HepG2 (cell line): ENCODE data around the gene CD58. TPM values are rescaled to one million over a fixed set of nuclear protein-coding genes. Genes with fewer than 3 reads are reported as not detected.

Experiments
- NCOA2 ChIP-seq: sonication (generic); formaldehyde crosslinking; IDR thresholded peaks from 2 replicates; pipeline ENCODE4 v1.8.0; 2022; ENCODE audit warnings: inconsistent platforms
- NFKB2 ChIP-seq: sonication (generic); formaldehyde crosslinking; IDR thresholded peaks from 2 replicates; pipeline ENCODE4 v1.4.0; 2020; ENCODE audit warnings: missing genetic modification reagents, borderline replicate concordance
- NFKBIZ ChIP-seq: IDR thresholded peaks from 2 replicates; pipeline ENCODE4 v1.6.1; 2018; ENCODE audit warnings: missing genetic modification reagents, missing compliant biosample characterization
- ONECUT2 ChIP-seq: sonication (generic); formaldehyde crosslinking; IDR thresholded peaks from 2 replicates; pipeline ENCODE4 v1.4.0; 2020; ENCODE audit warnings: missing genetic modification reagents
- RBAK ChIP-seq: sonication (generic); formaldehyde crosslinking; IDR thresholded peaks from 2 replicates; pipeline ENCODE4 v1.5.1; 2020; ENCODE audit warnings: mild to moderate bottlenecking, missing genetic modification reagents
- REXO4 ChIP-seq: sonication (generic); formaldehyde crosslinking; IDR thresholded peaks from 2 replicates; pipeline ENCODE4 v1.8.0; 2022; ENCODE audit warnings: missing genetic modification reagents, mild to moderate bottlenecking, borderline replicate concordance
- RFX1 ChIP-seq: fragments of 450-650 bp; IDR thresholded peaks from 2 replicates; pipeline ENCODE4 v1.6.1; 2017
- SALL1 ChIP-seq: sonication (generic); formaldehyde crosslinking; IDR thresholded peaks from 2 replicates; pipeline ENCODE4 v1.8.0; 2022; ENCODE audit warnings: mild to moderate bottlenecking, missing genetic modification reagents
- SAP130 ChIP-seq: IDR thresholded peaks from 2 replicates; pipeline ENCODE4 v1.6.1; 2016; ENCODE audit warnings: low read depth
- ZBTB20 ChIP-seq: sonication (generic); formaldehyde crosslinking; IDR thresholded peaks from 2 replicates; pipeline ENCODE4 v1.8.1; 2023; ENCODE audit warnings: missing genetic modification reagents, low read depth, mild to moderate bottlenecking, borderline replicate concordance
- ZFP36 ChIP-seq: fragments of 150-350 bp; IDR thresholded peaks from 2 replicates; pipeline ENCODE4 v1.6.1; 2018; ENCODE audit warnings: borderline replicate concordance, low read length, low read depth; ENCODE audit not compliant: partially characterized antibody
- ZNF124 ChIP-seq: sonication (generic); formaldehyde crosslinking; IDR thresholded peaks from 2 replicates; pipeline ENCODE4 v1.4.0; 2020; ENCODE audit warnings: missing genetic modification reagents
- ZNF784 ChIP-seq: sonication (generic); formaldehyde crosslinking; IDR thresholded peaks from 2 replicates; pipeline ENCODE4 v1.5.1; 2020; ENCODE audit warnings: missing genetic modification reagents, mild to moderate bottlenecking, borderline replicate concordance
- polyA plus RNA-seq, 8 experiments: library from polyadenylated mRNA; depleted of rRNA in 3 of 8; stranded (reverse) in 7 of 8; unstranded in 1 of 8; fragments of >200 nt; fragmentation: Illumina TruSeq in 4 of 8; extraction: Trizol in 4 of 8; gene quantifications; 2 replicates each; pipeline versions ENCODE4 v1.2.1 to v1.2.3, GENCODE V29; 2011 to 2016; ENCODE audit warnings: low read depth in 4 of 8, missing spikeins in 1 of 8, mixed read lengths in 1 of 8; ENCODE audit not compliant: insufficient read depth in 1 of 8
- total RNA-seq, 5 experiments: library from RNA; depleted of rRNA; stranded (reverse); fragments of >200 nt; fragmentation: Illumina TruSeq; extraction: Trizol; gene quantifications; 2 replicates each; pipeline ENCODE4 v1.2.3, GENCODE V29; 2016; ENCODE audit warnings: low read depth in 1 of 5
- TF ChIP-seq, protein P1 (sequence below): sonication (generic); formaldehyde crosslinking; IDR thresholded peaks from 2 replicates; pipeline ENCODE4 v1.4.0; 2020; ENCODE audit warnings: mild to moderate bottlenecking, missing genetic modification reagents, borderline replicate concordance
- TF ChIP-seq, protein P2 (sequence below): sonication (generic); formaldehyde crosslinking; IDR thresholded peaks from 2 replicates; pipeline ENCODE4 v1.8.1; 2022; ENCODE audit warnings: mild to moderate bottlenecking, missing genetic modification reagents
- TF ChIP-seq, protein P3 (sequence below): IDR thresholded peaks from 2 replicates; pipeline ENCODE4 v1.6.1; 2016; ENCODE audit warnings: missing biosample characterization, missing genetic modification reagents, low read depth
- TF ChIP-seq, protein P4 (sequence below): sonication (generic); formaldehyde crosslinking; IDR thresholded peaks from 2 replicates; pipeline ENCODE4 v1.9.0; 2021; ENCODE audit warnings: missing genetic modification reagents, borderline replicate concordance
- TF ChIP-seq, protein P5 (sequence below): sonication (generic); formaldehyde crosslinking; IDR thresholded peaks from 2 replicates; pipeline ENCODE4 v1.4.0; 2020; ENCODE audit warnings: missing genetic modification reagents

Gene CD58
- total and polyA plus RNA-seq, 2 of the 13 experiments (the other 11 are each of a cell fraction or from before 2014, with no cell fraction given), result 9.4 to 13.5 TPM

DNA sequence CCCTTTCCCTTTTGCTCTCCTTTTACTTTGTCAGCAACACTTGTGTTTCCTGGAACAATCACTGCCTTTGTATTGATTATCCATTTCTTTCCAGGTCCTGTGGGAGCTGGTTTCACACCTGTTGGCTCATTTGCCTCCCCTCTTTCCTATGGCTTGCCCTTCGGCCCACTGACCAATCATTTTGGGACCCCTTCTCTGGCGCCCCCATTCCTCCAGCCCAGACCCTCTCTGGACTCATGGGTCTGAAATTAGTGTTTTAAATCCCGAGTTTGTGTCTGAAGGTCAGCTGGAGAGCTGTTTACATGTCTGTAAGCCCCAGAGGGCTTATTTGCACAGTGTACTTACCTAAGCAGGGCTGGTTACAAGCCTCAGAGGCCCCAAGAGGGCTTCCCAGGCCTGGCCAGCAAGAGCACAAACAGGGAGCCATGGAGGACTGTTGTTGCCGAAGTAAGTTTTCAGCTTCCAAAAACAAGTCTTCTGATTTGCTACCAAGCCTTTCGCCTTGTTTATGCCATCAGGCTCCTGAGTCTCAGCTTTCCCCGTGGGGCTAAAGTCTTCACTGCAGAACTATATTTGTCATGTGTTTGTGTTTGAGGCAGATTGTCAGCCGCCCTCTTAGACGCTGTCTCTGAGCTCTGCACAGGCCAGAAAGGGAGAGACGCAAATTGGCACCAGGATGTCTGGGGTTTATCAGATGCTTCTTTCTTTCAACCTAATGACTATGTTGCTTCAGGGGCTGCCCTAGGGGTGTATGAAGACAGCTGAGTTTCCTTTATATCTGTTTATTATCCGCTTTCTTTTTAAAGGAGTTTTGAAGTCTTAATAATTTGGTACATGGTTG lies 104.8 kb downstream of the CD58 start (continued):
- TF ChIP-seq ZBTB20 (CRISPR knock-in tag) (peak; percentile 71; the same call in 1 of the 2 replicates), SALL1 (CRISPR knock-in tag) (peak; percentile 89), NFKB2 (CRISPR knock-in tag) (peak; percentile 75; the same call in 1 of the 2 replicates), SAP130 (CRISPR knock-in tag) (peak; percentile 86), NCOA2 (CRISPR knock-in tag) (peak; percentile 89), REXO4 (CRISPR knock-in tag) (no peak), ZNF124 (CRISPR knock-in tag) (peak; percentile 71; the same call in 1 of the 2 replicates), ZNF784 (CRISPR knock-in tag) (peak; percentile 100), RBAK (CRISPR knock-in tag) (no peak), ONECUT2 (CRISPR knock-in tag) (peak; percentile 75), RFX1 (no peak), NFKBIZ (CRISPR knock-in tag) (no peak), ZFP36 (no peak)
- TF ChIP-seq, protein P1, sequence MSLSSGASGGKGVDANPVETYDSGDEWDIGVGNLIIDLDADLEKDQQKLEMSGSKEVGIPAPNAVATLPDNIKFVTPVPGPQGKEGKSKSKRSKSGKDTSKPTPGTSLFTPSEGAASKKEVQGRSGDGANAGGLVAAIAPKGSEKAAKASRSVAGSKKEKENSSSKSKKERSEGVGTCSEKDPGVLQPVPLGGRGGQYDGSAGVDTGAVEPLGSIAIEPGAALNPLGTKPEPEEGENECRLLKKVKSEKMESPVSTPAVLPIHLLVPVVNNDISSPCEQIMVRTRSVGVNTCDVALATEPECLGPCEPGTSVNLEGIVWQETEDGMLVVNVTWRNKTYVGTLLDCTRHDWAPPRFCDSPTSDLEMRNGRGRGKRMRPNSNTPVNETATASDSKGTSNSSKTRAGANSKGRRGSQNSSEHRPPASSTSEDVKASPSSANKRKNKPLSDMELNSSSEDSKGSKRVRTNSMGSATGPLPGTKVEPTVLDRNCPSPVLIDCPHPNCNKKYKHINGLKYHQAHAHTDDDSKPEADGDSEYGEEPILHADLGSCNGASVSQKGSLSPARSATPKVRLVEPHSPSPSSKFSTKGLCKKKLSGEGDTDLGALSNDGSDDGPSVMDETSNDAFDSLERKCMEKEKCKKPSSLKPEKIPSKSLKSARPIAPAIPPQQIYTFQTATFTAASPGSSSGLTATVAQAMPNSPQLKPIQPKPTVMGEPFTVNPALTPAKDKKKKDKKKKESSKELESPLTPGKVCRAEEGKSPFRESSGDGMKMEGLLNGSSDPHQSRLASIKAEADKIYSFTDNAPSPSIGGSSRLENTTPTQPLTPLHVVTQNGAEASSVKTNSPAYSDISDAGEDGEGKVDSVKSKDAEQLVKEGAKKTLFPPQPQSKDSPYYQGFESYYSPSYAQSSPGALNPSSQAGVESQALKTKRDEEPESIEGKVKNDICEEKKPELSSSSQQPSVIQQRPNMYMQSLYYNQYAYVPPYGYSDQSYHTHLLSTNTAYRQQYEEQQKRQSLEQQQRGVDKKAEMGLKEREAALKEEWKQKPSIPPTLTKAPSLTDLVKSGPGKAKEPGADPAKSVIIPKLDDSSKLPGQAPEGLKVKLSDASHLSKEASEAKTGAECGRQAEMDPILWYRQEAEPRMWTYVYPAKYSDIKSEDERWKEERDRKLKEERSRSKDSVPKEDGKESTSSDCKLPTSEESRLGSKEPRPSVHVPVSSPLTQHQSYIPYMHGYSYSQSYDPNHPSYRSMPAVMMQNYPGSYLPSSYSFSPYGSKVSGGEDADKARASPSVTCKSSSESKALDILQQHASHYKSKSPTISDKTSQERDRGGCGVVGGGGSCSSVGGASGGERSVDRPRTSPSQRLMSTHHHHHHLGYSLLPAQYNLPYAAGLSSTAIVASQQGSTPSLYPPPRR (CRISPR knock-in tag), result peak; percentile 60; the same call in 1 of the 2 replicates
- TF ChIP-seq, protein P2, sequence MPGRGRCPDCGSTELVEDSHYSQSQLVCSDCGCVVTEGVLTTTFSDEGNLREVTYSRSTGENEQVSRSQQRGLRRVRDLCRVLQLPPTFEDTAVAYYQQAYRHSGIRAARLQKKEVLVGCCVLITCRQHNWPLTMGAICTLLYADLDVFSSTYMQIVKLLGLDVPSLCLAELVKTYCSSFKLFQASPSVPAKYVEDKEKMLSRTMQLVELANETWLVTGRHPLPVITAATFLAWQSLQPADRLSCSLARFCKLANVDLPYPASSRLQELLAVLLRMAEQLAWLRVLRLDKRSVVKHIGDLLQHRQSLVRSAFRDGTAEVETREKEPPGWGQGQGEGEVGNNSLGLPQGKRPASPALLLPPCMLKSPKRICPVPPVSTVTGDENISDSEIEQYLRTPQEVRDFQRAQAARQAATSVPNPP (CRISPR knock-in tag), result 0 out of 2 replicates have a peak, but pooled peaks have one; percentile 26
- TF ChIP-seq, protein P3, sequence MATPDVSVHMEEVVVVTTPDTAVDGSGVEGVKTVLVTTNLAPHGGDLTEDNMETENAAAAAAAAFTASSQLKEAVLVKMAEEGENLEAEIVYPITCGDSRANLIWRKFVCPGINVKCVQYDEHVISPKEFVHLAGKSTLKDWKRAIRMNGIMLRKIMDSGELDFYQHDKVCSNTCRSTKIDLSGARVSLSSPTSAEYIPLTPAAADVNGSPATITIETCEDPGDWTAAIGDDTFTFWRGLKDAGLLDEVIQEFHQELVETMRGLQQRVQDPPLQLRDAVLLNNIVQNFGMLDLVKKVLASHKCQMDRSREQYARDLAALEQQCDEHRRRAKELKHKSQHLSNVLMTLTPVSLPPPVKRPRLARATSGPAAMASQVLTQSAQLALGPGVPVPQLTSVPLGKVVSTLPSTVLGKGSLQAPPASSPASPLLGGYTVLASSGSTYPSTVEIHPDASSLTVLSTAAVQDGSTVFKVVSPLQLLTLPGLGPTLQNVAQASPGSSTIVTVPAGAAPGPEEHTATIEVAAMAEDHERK (CRISPR knock-in tag), result no peak
- TF ChIP-seq, protein P4, sequence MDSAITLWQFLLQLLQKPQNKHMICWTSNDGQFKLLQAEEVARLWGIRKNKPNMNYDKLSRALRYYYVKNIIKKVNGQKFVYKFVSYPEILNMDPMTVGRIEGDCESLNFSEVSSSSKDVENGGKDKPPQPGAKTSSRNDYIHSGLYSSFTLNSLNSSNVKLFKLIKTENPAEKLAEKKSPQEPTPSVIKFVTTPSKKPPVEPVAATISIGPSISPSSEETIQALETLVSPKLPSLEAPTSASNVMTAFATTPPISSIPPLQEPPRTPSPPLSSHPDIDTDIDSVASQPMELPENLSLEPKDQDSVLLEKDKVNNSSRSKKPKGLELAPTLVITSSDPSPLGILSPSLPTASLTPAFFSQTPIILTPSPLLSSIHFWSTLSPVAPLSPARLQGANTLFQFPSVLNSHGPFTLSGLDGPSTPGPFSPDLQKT (CRISPR knock-in tag), result no peak
- TF ChIP-seq, protein P5, sequence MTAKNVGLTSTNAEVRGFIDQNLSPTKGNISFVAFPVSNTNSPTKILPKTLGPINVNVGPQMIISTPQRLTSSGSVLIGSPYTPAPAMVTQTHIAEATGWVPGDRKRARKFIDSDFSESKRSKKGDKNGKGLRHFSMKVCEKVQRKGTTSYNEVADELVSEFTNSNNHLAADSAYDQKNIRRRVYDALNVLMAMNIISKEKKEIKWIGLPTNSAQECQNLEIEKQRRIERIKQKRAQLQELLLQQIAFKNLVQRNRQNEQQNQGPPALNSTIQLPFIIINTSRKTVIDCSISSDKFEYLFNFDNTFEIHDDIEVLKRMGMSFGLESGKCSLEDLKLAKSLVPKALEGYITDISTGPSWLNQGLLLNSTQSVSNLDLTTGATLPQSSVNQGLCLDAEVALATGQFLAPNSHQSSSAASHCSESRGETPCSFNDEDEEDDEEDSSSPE (CRISPR knock-in tag), result peak; percentile 38; the same call in 1 of the 2 replicates
